Activated T-cell treated with anti-CD3 and anti-CD28 coated beads for 4 hours (primary cell): Measurements from ENCODE around the gene COL11A1.
"Not testable (repeated sequence)": the region's sequence is repeated elsewhere in the genome, so short reads cannot be mapped to it uniquely, and the experiment has no call there.

Experiments used
- DNase-seq: peaks from one replicate; pipeline ENCODE4 v3.0.0-alpha.2; 2020

COL11A1 gene

DNA sequence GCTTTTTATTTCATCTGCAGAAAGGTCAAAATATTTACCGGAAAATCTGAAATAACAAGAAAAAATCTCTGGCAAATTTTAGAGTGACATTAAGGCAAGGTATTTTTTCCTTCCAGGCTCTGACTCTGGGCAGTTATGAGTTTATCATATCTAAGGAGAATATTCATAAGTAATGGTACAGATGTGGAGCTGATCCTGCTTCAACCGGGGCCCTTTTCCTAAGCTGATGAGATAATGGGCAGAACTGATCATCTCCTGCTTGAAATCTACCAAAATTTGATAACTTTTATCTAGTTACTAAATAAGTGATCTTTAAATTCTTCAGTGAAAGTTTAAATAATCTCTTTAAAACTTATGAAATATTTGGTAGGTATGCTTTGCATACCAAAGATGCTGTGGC is 211.6 kb downstream of the COL11A1 start:
- DNase-seq: no peak

DNA sequence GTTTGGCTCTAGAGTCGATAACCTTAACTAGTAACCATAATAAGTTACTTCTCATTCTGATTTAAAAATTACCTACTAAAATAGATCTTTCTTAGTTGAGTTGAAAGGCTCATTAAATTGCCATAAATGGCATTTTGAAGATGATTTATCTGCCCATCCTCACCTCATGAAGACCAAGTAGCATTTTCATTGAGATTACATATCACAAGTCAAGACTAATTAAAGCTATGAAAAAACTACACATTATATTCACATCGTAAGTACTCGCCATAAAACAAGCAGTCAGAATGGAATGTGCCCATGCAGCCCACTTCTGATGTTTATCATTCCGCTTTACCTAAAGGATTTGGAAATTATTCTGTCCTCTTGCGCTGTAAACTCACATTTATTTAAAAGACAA is 212.0 kb downstream of the COL11A1 start:
- DNase-seq: no peak

DNA sequence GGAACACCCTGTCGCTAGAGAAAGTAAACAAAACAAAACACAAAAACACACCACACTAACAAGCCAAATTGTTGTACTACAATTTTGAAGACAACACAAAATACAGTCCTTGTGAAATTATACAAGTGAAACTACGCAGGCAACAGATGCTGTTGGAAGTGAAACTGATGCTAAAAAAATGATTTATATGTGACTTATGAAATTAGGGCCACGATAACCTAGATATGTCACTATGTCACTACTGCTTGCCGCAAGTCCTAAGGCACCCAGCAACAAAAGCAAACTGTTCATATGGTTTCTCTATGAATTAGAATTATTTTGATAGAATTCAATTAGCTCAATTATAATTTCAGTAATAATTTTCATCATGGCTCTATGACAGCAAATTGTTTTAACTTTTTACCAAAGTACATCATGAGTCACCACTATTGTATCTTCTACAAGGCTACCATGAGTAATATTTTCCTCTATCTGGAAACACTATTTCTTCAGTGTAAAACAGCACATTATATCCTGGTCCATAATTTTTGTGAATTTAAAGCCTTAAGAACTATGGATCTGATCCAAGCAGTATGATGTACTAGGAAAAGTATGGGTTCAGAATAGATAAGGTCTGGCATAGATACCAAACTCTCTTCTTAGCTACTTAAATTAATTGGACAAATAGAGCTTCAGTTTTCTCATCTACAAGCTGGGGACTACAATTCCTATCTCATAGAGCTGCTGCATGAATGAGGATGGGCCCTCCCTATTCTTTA is 216.3 kb downstream of the COL11A1 start:
- no peak for DNase-seq

DNA sequence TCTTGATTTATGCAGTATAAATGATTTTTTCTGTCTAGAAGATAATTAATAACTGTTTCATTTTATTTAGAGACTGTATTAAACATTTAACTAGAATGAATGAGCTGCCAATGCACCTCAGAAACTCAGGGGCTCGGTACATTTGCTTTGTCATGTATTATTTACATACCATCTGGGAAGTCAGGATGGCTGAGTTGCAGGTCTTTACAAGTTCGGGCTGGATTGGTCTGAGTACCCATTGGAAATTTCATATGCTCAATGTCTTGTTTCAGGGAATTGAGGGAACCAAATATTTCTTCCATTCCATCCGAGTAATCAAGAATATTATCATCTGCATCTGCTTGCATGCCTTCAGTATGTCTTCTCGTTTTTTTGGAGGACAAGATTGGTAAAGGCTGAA is 221.7 kb downstream of the COL11A1 start:
- DNase-seq: no peak

DNA sequence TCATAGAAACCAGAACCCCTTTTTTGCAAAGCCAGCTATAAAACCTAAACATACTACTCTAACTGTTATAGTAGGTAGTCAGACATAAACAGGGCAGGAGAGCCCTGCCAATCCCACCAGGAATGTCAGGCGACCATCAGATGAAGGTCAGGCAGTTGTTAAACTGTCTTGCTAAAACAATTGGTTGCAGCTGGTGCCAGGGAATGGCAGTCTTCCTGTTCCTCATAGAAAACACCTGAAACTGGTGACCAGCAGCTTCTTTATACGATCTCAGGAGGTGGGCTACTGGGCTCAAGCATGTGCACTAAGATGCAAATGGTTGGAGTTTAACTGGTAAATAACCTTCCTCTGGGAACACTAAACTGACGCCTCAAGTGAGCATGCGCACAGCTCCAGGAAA is 224.1 kb downstream of the COL11A1 start:
- no peak for DNase-seq

DNA sequence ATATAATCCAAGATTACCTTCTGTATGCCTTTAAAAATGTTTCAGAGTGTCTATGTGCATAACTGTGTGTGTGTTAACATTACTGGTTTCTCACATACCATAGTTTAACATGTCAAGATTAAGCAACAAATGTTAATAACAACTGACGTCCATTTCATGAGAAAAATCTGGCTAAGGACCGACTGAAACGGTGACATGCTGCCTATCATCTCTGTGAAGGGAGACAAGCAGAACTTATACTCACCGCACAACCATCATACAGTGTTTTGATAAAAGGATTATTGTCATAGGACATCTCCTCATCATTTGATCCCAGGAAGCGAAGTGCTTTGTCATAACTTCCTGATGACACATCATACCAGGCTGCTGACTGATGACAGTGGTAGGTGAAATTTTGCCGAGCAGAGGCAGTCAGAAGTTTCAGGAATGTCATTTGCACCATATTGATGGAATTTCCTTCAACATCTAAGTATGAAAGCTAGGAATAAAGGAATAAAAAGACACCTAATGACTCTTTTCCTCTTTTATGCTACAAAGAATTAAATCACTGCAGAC is 228.8 kb downstream of the COL11A1 start:
- DNase-seq: no peak

DNA sequence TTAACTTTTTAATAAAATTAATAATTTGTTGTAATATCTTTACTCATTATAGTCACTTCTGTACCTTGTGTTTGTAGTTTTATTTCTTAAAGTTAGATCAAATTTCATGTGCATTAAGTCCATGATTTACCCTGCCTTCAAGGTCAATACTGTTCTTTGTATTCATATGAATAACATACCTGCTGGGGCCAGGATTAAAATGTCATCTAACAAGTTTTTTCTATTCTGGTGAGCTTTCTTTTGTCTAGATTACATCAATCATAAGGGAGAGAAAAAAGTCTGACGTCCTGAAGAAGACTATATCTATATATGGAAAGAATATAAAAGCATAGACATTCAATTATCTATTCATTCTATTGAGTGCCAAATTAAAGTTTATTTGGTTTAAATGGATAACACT is 232.6 kb downstream of the COL11A1 start:
- DNase-seq: no peak

DNA sequence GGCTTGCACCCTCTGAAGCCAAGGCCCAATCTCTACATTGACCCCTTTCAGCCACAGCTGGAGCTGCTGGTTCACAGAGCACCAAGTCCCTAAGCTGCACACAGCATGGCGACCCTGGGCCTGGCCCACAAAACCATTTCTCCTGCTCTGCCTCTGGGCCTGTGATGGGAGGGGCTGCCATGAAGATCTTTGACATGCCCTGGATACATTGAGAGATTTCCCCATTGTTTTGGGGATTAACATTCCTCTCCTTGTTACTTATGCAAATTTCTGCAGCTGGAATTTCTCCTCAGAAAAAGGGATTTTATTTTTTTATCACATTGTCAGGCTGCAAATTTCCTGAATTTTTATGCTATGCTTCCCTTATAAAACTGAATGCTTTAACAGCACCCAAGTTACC is 235.8 kb downstream of the COL11A1 start:
- no peak for DNase-seq

DNA sequence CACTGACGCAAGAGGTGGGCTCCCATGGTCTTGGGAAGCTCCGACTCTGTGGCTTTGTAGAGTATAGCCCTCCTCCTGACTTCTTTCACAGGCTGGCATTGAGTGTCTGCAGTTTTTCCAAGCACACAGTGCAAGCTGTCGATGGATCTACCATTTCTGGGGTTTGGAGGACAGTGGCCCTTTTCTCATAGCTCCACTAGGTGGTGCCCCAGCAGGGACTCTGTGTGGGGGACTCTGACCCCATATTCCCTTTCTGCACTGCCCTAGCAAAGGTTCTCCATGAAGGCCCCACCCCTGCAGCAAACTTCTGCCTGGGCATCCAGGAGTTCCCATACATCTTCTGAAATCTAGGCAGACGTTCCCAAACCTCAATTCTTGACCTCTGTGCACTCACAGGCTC is 236.2 kb downstream of the COL11A1 start:
- DNase-seq: no peak

DNA sequence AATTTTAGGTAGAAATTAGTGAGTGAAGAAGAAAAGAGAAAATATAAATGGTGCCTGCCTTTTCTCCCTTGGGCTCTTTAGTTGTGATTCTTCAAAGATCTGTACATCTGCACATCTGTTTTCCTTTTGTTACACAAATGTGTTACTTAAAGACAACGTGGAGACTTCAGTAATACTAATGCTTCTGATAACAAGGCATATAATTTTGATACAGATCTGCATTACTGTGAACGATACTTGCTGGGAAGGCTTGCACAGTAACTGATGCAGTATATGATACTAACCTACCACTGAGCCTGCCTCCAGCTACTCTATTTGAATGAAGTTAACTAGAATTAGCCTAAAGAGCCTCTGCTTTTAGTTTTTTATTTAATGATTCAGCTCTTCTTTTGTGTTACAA is 244.6 kb downstream of the COL11A1 start:
- no peak for DNase-seq

DNA sequence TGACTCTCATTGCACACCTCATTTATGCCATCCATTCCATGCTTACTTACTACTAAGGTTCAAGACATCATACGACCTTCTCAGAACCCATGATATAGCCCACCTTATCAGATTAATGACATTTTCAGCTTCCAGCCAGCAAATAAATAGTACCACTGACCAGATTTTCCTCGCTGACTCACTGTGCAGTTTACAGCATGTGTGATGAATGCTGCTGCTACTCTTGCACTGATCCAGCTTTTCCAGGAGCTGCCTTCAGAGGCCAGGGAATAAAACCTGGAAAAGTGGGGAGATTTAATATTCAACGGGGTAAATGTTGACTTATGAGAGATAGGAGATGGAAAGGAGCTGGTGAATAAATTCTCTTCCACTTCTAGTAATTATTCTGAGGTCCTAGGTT is 247.1 kb downstream of the COL11A1 start:
- no peak for DNase-seq

DNA sequence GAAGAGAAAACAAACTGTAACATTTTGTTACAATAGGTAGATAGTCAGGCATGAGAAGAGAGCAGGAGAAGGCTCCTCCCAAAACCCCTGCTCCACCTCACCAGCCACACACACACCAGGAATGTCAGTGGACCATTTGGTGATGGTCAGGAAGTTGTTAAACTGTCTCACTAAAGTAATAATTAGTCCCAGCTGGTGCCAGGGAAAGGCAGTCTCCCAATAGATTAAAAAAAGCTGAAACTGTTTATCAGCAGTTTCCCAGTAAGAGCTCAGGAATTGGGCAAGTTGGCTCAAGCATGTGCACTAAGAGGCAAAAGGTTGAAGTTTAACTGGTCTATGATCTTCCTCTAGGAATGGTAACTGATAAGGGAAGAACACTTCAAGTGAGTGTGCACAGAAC is 249.6 kb downstream of the COL11A1 start:
- DNase-seq: no peak

DNA sequence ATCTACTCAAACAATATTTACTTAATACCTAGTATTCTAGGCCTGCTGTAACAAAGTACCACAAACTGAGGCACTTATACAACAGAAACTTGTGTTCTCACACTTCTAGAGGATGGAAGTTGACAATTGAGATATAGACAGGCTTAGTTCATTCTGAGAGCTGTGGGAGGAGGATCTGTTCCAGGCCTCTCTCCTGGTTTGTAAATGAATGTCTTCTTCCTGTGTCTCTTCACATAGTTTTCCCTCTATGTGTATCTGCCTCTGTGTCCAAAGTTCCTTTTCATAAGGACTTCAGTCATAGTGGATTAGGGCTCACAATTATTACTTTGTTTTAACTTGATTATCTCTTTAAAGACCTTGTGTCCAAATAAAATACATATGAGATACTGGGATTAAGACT is 251.1 kb downstream of the COL11A1 start:
- DNase-seq: no peak

DNA sequence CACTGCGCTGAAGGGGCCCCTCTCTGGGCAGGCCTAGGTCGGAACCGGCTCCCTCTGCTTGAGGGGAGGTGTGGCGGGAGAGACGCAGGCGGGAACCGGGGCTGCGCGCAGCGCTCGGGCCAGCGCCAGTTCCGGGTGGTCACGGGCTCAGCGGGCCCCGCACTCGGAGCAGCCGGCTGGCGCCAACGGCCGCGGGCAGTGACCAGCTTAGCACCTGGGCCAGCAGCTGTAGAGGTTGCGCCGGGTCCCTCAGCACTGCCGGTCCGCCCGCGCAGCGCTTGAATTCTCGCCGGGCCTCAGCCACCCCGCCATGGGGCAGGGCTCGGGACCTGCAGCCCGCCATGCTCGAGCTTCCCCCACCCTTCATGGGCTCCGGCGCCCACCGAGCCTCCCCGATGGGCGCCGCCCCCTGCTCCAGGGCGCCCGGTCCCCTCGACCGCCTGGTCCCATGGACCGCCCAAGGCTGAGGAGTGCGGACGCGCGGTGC is 254.6 kb downstream of the COL11A1 start:
- DNase-seq: no peak

DNA sequence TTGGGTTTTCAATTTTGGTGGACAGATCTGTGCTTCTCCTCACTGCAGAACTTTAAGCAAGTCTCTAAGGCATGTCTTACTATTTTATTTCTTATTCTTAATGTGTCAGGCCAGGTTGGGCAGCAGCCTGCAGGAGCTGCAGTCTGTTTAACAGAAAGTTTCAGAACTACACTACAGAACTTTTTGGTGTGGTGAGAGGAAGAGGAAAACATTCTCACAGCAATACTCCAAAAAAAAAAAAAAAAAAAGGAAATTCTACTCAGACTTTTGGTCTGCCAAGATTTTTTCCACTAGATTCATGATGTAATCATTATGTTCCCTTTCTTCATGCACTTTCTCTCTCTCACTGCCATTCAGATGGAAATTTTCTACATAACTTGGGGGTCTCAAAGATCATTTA is 255.2 kb downstream of the COL11A1 start:
- DNase-seq: no peak

DNA sequence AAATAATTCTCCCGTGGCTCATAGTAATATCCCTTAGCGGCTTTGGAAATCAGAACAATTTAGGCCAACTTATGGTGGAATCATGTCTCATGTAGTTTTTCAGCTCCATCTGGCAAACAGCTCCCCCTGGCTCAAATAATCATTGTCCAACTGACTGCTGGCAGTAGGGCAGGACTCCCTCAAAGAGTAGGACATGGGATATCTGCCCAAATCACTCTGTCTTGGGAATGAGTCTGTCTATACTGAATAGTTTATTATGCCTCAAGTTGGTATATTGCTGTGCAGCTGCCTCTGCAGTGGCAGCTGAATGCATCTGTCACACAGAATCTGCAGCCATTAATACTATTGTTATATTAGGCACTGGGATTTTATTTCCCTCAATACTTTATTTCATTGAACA is 255.7 kb downstream of the COL11A1 start:
- DNase-seq: no peak

DNA sequence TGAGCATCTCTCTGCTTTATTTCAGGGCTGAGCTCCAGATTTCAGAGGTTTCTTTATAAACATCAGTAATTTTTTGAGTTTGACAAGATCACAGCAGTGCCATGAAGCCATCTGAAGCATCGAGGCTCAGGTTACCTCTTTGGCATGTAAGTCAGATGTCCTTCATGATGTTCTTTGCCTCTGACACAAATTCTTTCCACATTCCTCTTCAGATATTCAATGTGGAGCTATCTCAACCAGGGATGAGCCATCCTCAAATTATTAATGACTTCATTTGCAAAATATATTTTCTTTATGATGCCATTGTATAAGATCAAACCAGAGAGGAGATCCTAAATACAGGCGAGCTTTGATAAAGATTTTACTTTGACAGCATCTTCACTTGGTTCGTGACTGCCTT is 256.7 kb downstream of the COL11A1 start:
- no peak for DNase-seq

DNA sequence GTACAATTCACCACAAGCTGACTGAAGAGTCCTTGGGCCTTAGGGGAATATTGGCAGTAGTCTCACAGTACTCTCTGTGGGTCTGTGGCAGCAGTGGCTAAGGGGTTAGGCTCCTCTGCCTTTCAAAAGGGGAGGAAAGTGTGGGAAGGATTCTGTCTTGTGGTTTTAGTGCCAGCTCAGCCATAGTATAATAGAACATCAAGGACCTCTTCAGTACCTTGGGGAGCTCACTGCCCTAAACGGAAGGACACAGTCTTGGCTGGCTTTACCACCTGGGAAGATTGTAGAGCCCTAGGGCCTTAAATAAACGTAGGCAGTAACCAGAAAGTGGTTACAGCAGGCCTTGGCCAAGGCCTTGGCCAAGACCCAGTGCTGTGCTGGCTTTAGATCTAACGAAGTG is 265.7 kb downstream of the COL11A1 start:
- no peak for DNase-seq

DNA sequence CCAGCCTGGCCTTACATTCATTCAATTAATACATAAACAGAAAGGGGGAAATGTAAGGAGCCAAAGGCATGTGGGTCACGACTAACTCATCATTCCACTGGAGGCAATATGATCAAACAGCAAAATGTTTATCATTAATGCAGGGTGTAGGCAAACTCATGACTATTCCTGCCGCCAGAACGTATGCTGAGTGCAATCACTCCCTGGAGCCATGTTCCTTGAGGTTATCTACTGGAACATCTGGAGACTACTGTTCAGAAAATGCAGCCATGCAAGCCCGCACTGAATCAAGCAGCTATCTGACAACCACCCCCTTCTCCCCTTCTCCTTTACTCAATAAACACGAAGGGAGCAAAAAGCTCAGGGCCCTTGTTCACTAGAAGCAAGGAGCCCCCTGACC is 267.6 kb downstream of the COL11A1 start:
- no peak for DNase-seq

DNA sequence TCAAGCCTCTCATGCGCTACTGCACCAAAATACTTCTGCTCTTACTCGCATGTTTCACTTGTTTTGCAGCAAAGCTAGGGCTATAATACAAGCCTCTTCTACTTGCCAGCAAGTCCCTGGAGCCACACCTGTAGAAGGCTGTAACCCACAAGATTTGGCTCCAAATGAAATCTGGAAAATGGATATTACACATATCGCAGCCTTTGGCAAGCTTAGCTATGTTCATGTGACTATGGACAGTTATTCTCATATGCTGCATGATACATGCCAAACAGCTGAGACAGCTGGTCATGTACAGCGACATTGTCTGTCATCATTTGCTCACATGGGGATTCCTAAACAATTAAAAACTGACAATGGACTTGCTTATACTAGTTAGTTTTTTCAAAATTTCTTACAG is 270.3 kb downstream of the COL11A1 start:
- DNase-seq: no peak

DNA sequence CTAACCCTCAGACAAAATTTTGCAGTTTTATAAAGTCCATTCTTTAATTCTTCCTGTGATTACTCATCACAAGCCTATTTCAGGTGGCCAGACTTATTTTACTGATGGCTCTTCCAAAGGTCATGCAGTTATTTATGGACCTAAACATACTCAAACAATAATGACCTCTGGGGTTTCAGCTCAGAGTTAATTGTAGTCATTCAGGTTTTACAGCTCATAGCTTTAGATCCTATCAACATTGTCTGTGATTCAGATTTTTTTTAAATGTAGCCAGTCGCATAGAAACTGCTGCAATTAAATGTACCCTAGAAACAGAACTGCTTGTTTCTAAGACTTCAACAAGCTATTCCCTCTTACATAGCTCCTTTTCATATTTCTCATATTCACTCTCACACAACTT is 270.8 kb downstream of the COL11A1 start:
- no peak for DNase-seq

DNA sequence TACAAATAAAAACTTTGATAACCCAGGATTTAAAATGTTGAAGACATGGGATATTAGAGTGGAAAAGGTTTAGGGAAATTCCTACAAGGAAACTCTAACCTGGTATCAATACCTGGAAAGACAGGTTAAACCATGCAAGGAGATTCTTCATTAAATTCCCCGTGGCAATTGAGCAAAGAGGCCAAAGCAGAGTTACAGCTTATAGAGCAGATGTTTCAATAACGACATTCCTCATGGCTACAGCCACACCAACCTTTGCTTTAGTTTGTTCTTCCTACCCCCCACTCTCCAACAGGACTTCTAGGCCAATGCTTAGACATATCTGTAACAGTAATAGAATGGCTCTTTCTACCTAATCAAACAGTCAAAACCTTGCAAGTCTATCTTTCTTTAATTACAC is 271.3 kb downstream of the COL11A1 start:
- DNase-seq: no peak

DNA sequence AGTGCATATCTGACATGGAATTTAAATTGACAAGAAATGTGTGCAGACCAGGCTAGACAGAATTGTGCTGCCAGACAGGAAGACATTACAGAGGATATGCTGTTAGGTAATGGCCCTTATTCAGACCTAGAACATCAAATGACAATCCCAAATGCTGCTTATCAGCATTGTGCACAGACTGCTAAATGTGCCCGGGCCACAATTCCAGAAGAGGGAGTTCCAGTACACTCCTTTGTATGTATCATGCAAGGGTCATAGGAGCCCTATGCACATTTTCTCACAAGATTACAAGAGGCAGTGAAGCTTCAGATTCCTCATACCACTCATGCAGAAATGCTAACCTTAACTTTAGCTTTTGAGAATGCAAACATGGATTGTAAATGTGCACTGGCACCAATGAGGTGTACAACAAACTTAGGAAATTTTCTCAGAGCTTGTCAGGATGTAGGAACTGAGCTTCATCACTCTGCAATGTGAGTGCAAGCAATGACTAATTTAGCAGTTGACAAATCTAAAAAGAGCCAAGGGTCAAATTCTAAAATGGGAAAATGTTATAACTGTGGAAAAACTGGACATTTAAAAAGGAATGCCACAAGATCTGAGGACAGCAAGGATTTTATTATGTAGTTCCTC is 273.5 kb downstream of the COL11A1 start:
- no peak for DNase-seq

DNA sequence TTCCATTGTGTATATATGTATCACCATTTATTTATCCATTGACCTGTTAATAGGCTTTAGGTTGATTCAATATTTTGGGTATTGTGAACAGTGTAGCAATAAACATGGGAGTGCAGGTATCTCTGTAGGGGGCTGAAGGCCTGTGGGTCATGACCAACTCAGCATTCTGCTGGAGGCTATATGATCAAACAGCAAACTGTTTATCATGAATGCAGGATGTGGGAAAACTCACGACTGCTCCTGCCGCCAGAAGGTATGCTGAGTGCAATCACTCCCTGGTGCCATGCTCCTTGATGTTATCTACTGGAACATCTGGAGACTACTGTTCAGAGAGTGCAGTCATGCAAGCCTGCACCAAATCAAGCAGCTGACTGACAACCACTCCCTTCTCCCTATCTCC is 275.2 kb downstream of the COL11A1 start:
- DNase-seq: no peak

DNA sequence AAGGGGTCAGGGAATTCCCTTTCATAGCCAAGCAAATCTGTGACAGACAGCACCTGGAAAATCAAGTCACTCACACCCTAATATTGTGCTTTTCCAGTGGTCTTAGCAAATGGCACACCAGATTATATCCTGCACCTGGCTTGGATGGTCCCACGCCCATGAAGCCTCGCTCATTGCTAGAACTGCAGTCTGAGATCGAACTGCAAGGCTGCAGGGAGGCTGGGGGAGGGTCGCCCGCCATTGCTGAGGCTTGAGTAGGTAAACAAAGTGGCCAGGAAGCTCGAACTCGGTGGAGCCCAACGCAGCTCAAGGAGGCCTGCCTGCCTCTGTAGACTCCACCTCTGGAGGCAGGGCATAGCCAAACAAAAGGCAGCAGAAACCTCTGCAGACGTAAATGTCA is 281.6 kb downstream of the COL11A1 start:
- not testable (repeated sequence) for DNase-seq
